GM19351 (cell line): ENCODE measurements around the gene LRCH3.
"Not testable (repeated sequence)": the region's sequence is repeated elsewhere in the genome, so short reads cannot be mapped to it uniquely, and the experiment has no call there.

Experiments used
- ATAC-seq: cut with Tn5 transposase; IDR thresholded peaks from one replicate; pipeline ENCODE4 v1.9.1; 2021; ENCODE audit warnings: mild to moderate bottlenecking, moderate library complexity; ENCODE audit not compliant: unreplicated experiment

The LRCH3 gene

DNA sequence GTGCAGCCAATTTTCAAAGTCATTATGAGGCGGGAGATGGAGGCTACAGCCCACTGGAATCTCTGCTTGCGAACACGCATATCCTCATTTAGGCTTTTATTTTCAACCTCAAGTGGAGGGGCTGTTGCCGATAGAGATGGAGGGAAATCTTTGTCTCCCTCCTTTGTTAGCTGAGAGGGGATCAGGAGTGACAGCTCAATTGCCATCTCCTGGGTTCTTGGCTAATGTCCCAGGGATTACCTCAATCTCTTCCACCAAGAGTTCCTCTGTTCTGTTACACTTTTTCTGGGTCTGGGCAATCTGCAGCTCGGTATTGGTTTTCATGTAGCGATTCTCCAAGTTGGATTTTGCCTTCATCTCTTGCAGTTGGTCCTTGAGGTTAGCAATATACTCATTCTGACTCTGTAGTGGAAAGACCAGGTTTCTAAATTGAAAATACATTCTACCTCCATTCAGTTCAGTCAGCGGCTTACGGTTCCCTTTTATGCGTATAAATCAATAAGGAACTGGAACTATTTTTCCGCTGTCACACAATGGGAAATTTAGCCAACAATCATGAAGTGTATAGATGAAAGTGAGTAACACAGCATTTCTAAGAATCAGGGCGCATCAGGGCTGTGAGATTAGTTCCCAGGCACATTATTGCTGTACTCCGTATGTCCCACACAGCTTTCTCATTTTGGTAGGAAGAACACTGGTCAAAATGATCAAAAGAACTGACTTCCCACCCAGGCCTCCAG, 122.8 kb downstream of the LRCH3 start:
- no peak for ATAC-seq

DNA sequence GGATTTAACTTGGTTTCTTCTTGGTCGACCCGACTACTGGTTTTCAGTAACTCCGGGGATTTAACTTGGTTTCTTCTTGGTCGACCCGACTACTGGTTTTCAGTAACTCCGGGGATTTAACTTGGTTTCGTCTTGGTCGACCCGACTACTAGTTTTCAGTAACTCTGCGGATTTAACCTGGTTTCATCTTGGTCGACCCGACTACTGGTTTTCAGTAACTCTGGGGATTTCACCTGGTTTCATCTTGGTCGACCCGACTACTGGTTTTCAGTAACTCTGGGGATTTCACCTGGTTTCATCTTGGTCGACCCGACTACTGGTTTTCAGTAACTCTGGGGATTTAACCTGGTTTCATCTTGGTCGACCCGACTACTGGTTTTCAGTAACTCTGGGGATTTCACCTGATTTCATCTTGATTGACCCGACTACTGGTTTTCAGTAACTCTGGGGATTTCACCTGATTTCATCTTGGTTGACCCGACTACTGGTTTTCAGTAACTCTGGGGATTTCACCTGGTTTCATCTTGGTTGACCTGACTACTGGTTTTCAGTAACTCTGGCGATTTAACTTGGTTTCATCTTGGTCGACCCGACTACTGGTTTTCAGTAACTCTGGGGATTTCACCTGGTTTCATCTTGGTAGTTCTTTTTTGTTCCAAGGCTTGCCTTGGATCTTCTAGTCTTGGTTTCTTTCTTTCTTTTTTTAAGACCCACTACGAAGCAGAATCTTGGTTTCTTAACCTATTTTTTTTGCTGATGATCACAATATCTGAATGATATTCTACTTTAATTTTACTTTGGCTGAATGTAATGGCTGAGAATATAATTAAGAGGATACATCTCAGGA, 130.6 kb downstream of the LRCH3 start:
- not testable (repeated sequence) for ATAC-seq

DNA sequence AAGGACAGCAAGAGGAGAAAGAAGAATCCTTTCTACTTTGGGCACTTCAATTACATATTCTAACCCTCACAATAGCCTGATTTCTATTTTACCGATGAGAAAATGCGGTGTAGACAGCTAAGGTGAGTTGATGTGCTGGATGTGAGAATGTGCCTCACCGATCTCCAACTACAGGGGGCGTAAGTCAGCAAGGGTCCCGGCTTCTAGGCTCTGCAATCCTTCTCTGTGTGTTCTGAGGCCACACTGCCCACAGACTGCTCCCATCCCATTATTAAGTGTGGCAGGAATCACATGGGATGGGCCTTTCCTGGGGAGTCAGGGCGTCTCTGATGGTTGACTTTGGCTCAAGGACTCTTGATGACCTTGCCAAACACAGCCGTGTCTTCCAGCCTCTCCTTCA, 135.4 kb downstream of the LRCH3 start:
- no peak for ATAC-seq

GRCh38 chr3:197927578-197927977, 136.5 kb downstream of the LRCH3 start:
- not testable (repeated sequence) for ATAC-seq

- no peak for ATAC-seq
Observed at GRCh38 chr3:197936819-197937384, 145.8 kb downstream of the LRCH3 start.
